HG02870 (cell line): ENCODE data around the gene CSPG5.

ENCODE experiments used
- ATAC-seq: cut with Tn5 transposase; IDR thresholded peaks from one replicate; pipeline ENCODE4 v1.9.1; 2021; ENCODE audit warnings: mild to moderate bottlenecking, moderate library complexity; ENCODE audit not compliant: unreplicated experiment

CSPG5 gene

GRCh38 chr3:47541583-47542108 lies 37.0 kb downstream of the CSPG5 start:
- no peak for ATAC-seq

DNA sequence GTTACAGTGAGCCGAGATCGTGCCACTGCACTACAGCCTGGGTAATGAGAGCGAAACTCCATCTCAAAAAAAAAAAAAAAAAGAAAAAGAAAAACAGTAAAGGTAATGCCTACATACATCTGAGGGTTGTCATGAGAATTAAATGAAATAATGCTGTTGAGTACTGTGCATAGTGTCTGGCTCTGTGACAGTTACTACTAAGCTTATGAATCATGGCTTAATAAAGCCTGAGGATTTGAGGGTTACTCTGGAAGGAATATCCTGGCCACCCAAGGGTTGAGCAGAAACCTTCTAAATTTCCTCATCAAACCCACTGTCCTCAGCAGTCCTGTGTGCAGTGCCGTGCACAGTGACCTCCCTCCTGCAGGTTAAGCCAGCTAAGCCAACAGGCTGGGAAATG lies 38.4 kb downstream of the CSPG5 start:
- ATAC-seq = no peak

GRCh38 chr3:47536967-47537366 lies 41.7 kb downstream of the CSPG5 start:
- no peak for ATAC-seq

DNA sequence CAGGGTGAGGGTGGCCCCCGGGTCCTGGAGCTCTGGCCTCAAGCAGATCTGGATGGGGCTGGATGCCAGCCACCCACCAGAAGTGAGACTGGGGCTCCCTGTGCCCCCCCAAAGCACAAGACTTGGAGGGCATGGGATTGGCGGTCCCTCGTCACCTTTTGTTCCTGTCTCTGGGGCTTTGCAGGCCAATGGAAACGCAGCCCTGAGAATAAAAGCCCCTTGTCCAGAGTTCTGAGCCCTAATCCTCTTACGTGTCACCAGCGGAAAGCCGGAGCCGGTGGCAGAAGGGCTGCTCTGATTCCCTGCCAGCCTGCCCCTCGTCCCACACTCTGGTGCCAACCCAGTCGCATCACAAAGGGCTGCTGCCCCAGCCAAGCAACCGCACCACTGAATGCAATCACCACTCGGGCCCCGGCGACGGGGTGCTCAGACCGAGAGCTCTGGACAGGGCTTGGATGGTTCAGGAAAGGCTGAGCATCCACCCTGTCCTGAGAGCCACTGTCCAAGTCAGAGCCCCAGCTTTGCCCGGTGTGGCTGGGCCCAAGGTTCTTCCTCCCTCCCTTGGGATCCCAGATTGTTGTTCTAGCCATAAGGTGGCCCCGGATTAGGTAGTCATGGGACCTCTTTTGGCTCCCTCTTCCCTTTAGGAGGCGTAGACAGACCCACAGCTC lies 42.3 kb downstream of the CSPG5 start:
- ATAC-seq = no peak

DNA sequence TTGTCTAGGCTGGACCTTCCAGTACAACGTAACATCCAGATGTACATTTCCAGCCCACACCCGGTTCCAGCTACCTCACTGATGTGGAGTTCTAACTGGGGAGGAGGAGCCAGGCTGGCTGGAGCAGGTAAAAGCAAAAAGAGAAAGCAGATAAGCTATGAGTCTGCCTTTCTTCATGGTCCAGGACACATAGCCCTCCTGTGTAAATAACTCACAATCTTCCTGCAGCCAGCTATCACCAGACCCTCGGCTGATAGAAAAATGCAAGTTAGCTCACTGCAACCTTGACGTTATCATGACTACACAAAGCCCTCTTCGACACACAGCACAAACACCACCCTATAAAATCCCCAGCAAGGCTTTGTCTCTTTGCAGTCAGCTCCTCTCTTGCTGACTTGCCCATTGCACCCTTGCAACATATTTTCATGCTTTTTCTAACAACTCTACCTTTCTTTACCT lies 44.6 kb downstream of the CSPG5 start:
- no peak for ATAC-seq

DNA sequence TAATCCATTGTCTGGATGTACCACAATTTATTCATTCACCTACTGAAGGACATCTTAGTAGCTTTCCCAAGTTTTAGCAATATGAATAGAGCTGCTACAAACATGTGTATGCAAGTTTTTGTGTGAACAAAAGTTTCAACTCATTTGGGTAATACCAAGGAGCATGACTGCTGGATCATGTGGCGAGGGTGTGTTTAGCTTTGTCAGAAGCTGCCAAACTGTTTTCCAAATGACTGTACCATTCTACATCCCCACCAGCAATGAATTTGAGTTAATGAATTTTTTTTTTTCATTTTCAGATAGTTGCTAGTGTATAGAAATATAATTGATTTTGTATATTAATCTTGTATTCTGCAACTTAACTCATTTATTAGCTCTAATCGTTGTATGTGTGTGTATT lies 45.2 kb downstream of the CSPG5 start:
- ATAC-seq = no peak

- ATAC-seq = no peak
Measured at GRCh38 chr3:47527952-47528725, 50.5 kb downstream of the CSPG5 start.

DNA sequence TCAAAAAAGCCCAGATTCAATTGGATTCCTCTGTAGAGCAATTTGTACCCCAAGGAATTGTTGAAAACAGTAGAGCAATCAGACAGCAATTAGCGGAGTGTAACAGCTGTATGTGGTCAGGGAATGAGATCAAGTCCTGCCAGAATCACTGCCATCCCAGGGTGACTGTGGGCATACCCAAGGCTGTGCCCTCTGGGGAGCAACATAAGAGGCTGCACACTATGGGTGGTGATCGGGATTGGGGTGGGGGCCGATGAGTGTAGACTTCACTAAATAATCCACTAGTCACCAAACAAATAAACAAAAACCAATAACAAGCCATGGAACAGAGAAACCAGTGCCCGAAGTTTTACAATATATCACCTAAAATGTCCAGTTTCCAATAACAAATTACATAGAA lies 53.0 kb downstream of the CSPG5 start:
- ATAC-seq = no peak

DNA sequence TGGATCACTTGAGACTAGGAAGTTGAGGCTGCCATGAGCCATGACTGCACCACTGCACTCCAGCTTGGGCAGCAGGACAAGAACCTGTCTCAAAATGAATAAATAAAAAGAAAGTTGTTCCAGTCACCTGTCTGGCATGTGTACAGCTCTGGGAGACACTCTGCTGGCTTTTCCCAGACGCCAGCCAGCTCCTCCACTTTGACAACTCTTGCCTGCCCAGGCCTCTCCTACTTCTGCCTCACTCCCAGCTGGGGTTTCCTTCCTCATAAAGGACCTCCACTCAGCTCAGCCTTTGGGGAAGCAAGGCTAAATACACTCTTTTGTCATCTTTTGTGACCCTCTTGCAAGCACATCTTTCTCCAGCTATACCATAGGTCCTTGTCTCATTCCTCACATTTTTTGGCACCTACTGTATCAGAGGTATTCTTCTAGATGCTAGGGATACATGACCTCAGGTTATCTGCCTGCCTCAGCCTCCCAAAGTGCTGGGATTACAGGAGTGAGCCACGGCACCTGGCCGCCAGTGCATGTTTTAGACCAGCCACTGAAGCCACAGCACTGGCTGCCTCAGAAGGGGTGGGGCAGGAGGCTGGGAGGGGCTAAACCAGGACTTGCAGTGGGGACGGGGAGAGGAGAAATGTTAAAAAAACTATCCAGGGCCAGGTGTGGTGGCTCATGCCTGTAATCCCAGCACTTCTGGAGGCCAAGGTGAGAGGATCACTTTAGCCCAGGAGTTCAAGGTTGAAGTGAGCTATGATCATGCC lies 55.2 kb downstream of the CSPG5 start:
- ATAC-seq = no peak

- ATAC-seq = no peak
Measured at GRCh38 chr3:47522082-47522987, 56.3 kb downstream of the CSPG5 start.

GRCh38 chr3:47520756-47521155 lies 57.9 kb downstream of the CSPG5 start:
- no peak for ATAC-seq

- no peak for ATAC-seq
Measured at GRCh38 chr3:47517937-47518336, 60.7 kb downstream of the CSPG5 start.

DNA sequence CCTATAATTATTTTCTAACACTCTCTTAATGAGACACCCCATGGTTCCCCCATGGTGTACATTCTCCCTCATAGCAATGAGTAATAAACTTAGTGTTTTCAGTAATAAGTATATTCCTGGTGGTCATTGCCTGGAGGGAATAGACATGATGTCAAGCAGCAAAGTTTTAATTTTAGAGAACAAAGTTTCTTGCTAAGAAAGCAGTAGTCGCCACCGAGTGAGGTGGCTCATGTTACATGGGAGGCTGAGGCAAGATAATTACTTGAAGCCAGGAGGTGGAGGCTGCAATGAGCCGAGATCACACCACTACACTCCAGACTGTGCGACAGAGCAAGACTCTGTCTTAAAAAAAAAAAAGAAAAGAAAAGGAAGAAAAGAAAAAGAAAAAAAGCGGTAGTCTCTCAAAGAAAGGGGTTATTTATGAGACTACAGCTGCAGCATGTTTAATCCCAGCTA lies 62.8 kb downstream of the CSPG5 start:
- no peak for ATAC-seq

- ATAC-seq = no peak
Measured at GRCh38 chr3:47515100-47515499, 63.6 kb downstream of the CSPG5 start.

DNA sequence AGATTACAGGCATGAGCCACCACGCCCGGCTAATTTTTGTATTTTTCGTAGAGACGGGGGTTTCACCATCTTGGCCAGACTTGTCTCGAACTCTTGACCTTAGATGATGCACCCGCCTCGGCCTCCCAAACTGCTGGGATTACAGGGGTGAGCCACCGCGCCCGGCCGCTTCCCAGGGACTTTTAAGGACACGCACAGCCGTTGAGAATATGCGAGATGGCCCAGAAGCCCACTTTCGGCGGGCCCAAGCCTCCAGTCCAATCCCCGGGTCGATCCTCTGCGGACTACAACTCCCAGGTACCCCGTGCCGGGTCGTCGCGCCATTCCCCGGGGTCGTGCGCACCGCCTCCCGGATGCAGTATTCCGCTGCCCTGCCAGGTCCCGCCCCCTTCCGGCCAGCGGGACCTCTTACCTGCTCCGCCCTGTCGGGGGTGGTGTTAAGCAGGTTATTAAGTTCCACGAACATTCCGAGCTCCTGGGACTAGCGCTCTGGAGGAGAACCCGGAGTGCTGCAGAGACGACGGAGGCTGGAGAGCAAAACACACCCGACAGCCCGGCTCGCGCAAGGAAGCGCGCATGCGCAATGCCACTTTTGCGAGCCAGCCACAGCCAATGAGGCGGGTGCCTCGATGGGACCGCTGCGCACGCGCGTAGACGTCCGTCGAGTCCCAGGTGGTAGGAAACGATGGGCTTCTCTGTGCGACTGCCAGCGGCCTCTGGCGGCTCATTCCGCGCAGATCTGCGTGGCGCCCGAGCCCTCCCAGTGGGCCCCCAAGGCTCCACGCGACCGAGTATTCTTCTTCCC lies 65.3 kb downstream of the CSPG5 start, which contains the start of gene ELP6:
ELP6 (minus strand) TSS at position 588 of the 805 bp plus-strand sequence; CDS start at position 466, 122 bp downstream.
- peak; percentile 91 for ATAC-seq

- peak; percentile 15 for ATAC-seq
Measured at GRCh38 chr3:47512416-47513124, 66.1 kb downstream of the CSPG5 start.
